Uterus (tissue), 2 donors: ENCODE measurements around the gene MRPL42.

ENCODE experiments used
- CTCF ChIP-seq, 4 experiments: fragments of 200-600 bp in 2 of 4; fragments of 450-650 bp in 2 of 4; sonication (generic) in 2 of 4; IDR thresholded peaks; one replicate each; pipeline ENCODE4 v1.5.1; 2016 to 2019; ENCODE audit warnings: antibody characterized with exemption in 4 of 4, mild to moderate bottlenecking in 2 of 4, moderate library complexity in 1 of 4
- POLR2A ChIP-seq, 2 donors: fragments of 450-650 bp; IDR thresholded peaks; one replicate each; pipeline ENCODE4 v1.6.1; 2016; ENCODE audit warnings: antibody characterized with exemption in 2 of 2, mild to moderate bottlenecking in 1 of 2, moderate library complexity in 1 of 2

- TF ChIP-seq CTCF (IDR thresholded peaks at IDR 0.05) (no peak), POLR2A (IDR thresholded peaks at IDR 0.05) (no peak)
These were observed 32.9 kb downstream of the MRPL42 start for GRCh38 chr12:93500201-93500600.
